GM21717 (cell line): ENCODE results near the gene ZNF595.
"Not testable (repeated sequence)": the region's sequence is repeated elsewhere in the genome, so short reads cannot be mapped to it uniquely, and the experiment has no call there.

Experiments used
- ATAC-seq: cut with Tn5 transposase; IDR thresholded peaks from one replicate; pipeline ENCODE4 v1.9.1; 2021; ENCODE audit warnings: mild to moderate bottlenecking, moderate library complexity; ENCODE audit not compliant: unreplicated experiment

ZNF595 gene

GRCh38 chr4:52804-53479 lies at the start of gene ZNF595:
Gene ZNF595 (plus strand): TSS chr4:53321. CDS start chr4:53489, 168 bp downstream.
- ATAC-seq = peak; percentile 33

- ATAC-seq = not testable (repeated sequence)
Measured at GRCh38 chr4:9937-10870, 42.9 kb upstream of the ZNF595 start.

DNA sequence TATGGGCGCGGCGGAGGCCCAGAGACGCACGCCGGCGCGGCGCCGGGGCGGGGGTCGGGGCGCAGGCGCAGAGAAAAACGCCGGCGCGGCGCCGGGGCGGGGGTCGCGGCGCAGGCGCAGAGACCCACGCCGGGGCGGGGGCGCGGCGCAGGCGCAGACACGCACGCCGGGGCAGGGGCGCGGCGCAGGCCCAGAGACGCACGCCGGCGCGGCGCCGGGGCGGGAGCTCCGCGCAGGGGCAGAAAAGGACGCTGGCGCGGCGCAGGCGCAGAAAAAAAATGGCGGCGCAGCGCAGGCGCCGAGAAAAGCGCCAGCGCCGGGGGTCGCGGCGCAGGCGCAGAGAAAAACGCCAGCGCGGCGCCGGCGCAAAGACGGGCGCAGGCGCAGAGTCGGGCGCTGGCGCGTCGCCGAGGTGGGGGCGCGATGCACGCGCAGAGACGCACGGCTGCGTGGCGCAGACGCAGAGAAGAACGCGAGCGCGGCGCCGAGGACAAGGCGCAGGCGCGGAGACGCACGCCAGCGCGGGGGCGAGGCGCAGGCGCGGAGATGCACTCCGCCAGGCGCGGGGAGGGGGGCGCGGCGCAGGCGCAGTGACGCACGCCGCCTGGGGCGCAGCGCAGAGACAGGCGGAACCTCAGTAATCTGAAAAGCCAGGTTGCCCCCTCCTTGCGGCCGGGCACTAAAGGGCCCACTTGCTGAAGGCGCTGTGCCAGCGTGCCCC lies 41.9 kb upstream of the ZNF595 start:
- not testable (repeated sequence) for ATAC-seq

DNA sequence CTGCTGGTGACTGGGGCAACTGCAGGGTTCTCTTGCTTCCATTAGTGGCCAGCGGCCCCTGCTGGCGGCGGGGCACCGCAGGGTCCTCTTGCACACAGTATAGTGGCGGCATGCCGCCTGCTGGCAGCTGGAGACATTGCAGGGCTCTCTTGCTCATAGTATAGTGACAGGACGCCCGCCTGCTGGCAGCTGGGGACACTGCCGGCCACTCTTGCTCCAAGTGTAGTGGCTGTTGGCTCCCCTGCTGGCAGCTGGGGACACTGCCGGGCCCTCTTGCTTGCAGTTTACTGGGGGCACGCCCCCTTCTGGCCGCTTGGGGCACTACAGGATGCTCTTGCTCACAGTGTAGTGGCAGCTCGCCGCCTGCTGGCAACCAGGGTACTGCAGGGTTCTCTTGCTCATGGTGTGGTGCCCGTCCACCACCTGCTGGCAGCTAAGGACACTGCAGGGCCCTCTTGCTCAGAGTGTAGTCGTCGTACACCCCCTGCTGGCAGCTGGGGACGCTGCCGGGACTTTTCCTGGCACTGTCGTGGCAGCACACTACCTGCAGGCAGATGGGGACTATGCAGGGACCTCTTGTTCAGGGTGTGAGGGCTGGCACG lies 41.2 kb upstream of the ZNF595 start:
- ATAC-seq = peak; percentile 76

DNA sequence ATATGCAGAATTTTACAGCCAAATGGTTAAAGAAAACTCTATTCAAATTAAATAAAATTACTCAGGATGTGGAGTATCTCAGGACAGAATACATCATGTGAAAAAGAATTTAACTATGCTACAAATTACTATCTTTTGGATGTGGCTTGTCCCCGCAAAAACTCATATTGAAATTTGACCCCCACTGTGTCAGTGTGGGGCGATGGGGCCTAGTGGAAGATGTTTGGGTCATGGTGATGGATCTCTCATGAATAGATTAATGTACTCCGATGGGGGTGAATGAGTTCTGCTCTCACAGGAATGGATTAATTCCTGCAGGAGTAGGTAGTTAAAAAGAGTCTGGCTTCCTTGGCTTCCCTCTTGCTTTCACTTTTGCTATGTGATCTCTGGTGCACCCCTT lies 35.0 kb upstream of the ZNF595 start:
- not testable (repeated sequence) for ATAC-seq

- not testable (repeated sequence) for ATAC-seq
Measured at GRCh38 chr4:18589-18988, 34.5 kb upstream of the ZNF595 start.

DNA sequence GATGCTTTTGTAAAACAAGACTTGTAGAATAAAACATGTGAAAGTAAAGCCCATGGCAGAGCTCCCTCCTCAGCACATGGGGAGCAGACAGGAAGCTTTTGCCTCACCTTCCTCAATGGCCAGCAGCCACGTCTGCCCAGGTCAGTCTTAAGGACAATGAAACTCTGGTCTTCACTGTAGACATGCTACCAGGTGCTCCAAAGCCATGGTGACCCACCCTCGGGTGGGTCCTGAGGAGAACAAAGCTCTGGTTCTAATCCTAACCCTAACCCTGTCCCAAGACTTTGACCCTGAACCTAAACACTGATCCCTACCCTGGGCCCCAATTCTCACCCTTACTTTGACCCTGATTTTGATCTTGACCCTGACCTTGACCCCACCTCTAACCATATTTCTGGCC lies 30.2 kb upstream of the ZNF595 start:
- not testable (repeated sequence) for ATAC-seq

DNA sequence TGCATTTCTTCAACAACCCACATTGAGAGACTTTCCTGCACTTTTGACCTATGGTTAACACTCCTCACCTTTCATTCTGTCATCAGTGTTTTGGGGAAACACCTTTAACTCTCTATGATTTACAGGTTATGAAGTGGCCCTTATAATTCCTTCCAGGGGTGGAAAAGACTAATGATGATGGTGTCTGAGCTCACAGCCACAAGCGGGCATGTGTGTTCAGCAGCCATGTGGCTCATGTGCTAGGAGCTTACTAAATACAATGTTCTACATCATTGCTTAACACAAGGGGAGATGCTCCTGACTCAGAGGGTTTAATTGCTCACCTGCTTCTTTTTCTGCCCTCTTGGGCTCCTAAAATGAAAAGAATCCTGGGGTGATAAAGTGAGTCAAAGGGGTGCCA lies 28.8 kb upstream of the ZNF595 start:
- ATAC-seq = not testable (repeated sequence)

DNA sequence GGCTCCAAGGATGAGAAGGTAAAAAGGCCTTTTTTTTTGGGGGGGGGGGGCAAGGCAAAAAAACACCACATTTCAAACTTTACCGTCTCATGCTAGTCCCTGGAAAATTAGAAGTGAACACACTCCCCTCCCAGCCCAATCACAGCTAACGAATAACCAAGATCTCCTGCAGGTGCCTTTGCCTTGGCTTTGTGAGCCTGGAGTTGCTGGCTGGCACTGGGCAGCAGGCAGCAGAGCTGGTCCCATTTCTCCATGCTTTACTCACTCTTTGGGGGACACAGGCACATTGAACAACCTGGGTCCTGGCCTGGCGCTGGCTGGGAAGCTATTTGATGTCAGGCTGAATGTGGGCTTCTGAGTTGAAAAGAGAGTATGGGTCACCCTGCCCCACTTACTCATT lies 25.6 kb upstream of the ZNF595 start:
- ATAC-seq = not testable (repeated sequence)

- not testable (repeated sequence) for ATAC-seq
Measured at GRCh38 chr4:28767-29542, 24.2 kb upstream of the ZNF595 start.

DNA sequence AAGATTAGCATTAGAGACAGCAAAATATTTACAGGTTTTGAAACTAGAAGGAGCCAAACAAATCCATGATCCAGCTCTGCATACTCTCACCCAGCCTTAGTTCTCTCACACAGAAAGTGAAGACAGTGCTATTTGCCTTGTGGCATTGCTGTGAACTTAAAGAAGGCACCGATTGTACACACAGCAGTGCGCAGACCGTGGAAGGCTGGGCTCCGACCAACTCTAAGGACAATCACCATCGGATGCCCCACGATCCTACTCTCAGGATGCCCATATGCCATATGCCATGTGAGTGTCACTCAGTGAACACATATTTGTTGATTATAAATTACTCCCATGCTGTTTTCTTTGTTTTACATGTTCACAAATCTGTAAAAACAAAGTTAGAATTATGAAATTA lies 19.8 kb upstream of the ZNF595 start:
- not testable (repeated sequence) for ATAC-seq

DNA sequence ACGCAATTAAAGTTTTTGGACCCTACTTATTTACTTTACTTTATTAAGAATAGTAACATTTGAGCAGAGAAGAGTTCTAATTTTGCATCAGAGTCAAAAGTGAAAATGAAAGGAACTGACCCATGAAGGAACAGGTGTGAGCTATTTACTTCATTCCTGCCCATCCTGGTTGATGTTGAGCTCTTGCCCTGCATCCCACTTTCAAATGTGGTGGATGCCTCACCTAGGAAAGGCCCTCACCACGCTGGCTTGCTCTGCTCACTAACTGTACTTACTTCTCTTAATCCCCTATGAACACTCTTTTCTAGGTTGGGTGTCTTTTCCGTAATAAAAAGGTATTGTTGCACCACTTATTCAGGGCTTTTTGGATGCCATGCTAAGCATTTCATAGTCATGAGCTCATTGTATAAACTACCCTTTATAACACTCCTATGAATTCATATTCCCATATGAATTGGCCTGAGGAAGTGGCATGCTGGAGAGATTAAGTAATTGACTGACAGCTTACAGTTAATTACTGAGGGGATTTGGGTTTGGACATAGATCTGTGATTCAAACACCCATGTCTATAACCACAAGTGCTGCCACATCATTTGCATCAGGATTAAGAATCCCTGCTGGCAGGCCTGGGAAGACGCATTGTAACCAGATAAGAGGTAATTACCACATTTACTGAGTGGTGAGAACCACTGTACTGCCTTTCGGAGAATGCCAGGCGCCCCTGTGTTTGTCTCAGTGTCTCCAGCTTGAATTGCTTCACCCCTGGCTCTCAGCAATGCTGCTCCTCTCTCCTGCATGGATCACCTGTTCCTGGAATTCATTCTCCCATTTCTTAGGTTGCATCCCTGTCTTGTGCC lies 16.3 kb upstream of the ZNF595 start:
- ATAC-seq = not testable (repeated sequence)

GRCh38 chr4:38202-38601 lies 14.9 kb upstream of the ZNF595 start:
- ATAC-seq = not testable (repeated sequence)

DNA sequence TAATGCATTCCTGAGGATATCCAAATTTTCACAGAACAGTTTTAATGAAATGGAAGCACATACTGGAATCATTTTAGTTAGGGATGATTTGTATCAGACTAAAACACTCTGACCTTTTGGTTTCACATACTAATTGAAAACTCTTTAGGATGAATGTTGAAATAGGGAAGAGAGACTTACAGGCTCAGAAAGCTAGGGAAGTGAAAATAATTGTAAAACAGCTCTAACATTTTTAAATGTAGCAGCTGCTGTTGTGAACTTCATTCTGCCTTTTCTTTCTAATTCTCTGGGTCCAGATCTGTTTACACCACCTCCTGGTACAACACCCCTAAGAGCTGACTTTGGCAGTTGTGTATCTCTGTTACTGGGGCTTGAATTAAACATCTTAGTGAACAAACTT lies 9.7 kb upstream of the ZNF595 start:
- ATAC-seq = not testable (repeated sequence)

DNA sequence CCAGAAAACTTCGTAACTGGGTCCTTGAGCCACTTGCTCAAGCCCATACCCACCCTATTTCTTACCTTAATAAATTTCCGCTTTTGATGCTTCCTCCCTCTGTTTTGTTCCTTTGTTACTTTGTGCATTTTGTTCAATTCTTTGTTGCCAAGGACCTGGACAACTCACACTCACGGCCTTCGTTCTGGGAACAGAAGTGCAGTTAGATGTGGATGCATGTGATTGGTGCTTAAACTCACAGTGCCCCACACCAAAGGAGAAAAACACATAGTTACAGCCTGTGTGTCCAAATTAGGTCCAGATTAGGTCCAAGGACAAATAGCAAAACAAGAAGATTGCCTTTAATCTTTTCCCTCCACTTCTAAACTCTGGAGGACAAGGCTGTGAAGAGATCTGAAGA lies 1.9 kb upstream of the ZNF595 start:
- ATAC-seq = peak; percentile 3

DNA sequence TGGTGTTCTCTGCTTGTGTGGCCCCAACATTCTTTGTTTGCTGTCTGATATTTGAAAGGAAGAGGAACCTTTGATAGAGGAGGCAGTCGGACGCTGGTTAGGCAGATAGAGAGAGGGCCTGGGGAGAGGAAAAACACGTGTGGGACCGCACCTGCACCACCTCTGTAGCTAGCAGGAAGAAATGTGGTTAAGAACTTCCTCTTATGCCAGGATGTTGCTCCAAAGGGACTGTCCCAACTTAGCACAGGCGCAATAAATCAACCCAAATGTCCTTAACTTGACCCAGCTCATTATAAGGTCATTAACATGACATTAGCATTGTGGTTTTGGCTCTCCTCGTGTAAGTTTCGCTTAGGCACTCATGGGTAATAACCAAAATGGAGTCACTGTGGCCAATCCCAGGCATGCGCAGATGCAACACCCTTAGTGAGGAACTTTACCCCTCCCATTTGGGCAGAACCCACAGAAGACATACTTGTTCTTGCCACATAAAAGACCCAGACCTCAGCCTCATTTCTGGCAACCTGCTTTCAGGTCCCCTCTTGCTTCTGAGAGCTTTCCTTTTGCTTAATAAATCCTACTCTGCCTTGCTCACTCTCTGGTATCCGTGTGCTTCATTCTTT lies 1.4 kb upstream of the ZNF595 start:
- peak; percentile 56 for ATAC-seq

DNA sequence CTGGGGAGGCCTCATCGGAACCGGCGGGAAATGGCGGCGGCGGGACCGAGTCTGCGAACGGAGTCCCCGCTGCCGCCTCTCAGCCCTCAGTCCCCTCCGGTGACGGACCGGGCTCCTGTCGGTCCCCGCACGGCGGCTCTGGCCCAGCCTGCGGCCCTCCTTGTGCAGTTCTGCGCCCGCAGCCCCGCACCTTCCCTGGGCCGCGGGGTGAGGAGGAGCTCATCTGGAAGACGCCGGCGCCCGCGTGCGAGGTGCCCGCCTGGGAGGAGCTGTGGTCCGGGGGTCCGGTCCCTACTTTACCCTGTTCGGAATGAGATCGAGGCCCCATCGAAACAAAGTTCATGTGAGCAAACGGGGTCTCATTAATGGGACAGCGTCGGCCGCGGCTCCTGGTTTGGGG lies 400 bp downstream of the ZNF595 start:
- ATAC-seq = not testable (repeated sequence)

DNA sequence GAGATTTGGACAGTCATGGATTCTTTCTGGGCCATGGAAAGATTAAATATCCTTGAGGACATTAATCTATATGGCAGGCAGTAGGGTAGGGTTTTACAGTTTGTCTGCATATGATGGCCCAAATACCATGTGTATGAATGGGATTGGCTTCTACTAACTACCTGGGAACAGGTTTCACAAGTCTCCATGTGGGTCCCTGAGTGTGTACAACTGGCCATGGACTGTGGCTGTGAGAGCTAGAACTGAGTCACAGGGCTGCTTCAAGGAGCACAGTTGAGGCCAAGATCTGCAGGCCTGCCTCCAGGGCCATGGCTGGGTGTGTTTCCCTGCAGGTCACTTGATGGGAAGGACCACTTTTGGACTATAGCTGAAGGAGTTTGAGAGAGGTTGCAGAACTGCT lies 11.6 kb downstream of the ZNF595 start:
- ATAC-seq = not testable (repeated sequence)

GRCh38 chr4:71830-72229 lies 18.7 kb downstream of the ZNF595 start:
- ATAC-seq = no peak
